T-cell (primary cell): Measurements from ENCODE around the gene KLF5. TPM values are rescaled to one million over a fixed set of nuclear protein-coding genes. Genes with fewer than 3 reads are reported as not detected.
"Not testable (repeated sequence)": the region's sequence is repeated elsewhere in the genome, so short reads cannot be mapped to it uniquely, and the experiment has no call there.

Experiments
- ATAC-seq, 4 experiments: fragments of 200-7000 bp in 3 of 4; fragments of 150-1000 bp in 1 of 4; cut with Tn5 transposase; replicated peaks in 1 of 4; 1 replicate in 3 of 4; 2 replicates in 1 of 4; pipeline ENCODE4 v1.10.0; 2021; ENCODE audit warnings: moderate library complexity in 3 of 4, mild to moderate bottlenecking in 2 of 4, moderate number of reproducible peaks in 1 of 4
- CTCF ChIA-PET, 2 donors: fragments of 300-600 bp; sonication (Branson Sonifier 250); formaldehyde crosslinking; loops; one replicate each; lab custom pipeline; 2022; ENCODE audit warnings: antibody characterized with exemption in 2 of 2; lab: Charles Lee
- POLR2A ChIA-PET, 2 donors: fragments of 300-600 bp; sonication (Branson Sonifier 250); formaldehyde crosslinking; loops; one replicate each; lab custom pipeline; 2022; ENCODE audit warnings: antibody characterized with exemption in 2 of 2; lab: Charles Lee
- DNase-seq, 35 experiments: peaks; one replicate each; pipeline versions ENCODE4 v3.0.0 to v3.0.0-alpha.2; 2013 to 2023
- H3K27ac ChIP-seq: one replicate; pipeline ENCODE4 v1.5.1; 2013; ENCODE audit warnings: low read length
- H3K27me3 ChIP-seq, 2 experiments: replicated peaks in 1 of 2; 1 replicate in 1 of 2; 2 replicates in 1 of 2; pipeline versions ENCODE4 v1.6.1 to v1.7.0; 2013; ENCODE audit warnings: low read length in 1 of 2, mixed read lengths in 1 of 2; ENCODE audit not compliant: control insufficient read depth in 2 of 2, insufficient read depth in 2 of 2; ENCODE audit errors: extremely low read depth in 1 of 2
- H3K36me3 ChIP-seq, 2 donors: 1 replicate in 1 of 2; 2 replicates in 1 of 2; pipeline versions ENCODE4 v1.6.1 to v1.7.0; 2013; ENCODE audit warnings: low read length in 1 of 2; ENCODE audit not compliant: control insufficient read depth in 2 of 2, insufficient read depth in 1 of 2; ENCODE audit errors: extremely low read depth in 1 of 2
- H3K4me1 ChIP-seq, 2 experiments: 1 replicate in 1 of 2; 2 replicates in 1 of 2; pipeline versions ENCODE4 v1.6.1 to v1.7.0; 2013; ENCODE audit warnings: low read length in 2 of 2, mixed read lengths in 1 of 2; ENCODE audit not compliant: insufficient read depth in 2 of 2, control insufficient read depth in 1 of 2; ENCODE audit errors: extremely low read depth in 1 of 2
- H3K4me3 ChIP-seq, 2 donors: 1 replicate in 1 of 2; 2 replicates in 1 of 2; pipeline versions ENCODE4 v1.5.1 to v1.7.0; 2013; ENCODE audit warnings: mild to moderate bottlenecking in 2 of 2, low read length in 1 of 2, moderate library complexity in 1 of 2; ENCODE audit not compliant: control insufficient read depth in 1 of 2; ENCODE audit errors: extremely low read depth in 1 of 2
- H3K9me3 ChIP-seq: 2 replicates; pipeline ENCODE4 v1.7.0; 2013
- H3K27ac Mint-ChIP-seq, 2 donors: one replicate each; pipeline ENCODE4 v1.8.0; 2020 to 2021; ENCODE audit warnings: mild to moderate bottlenecking in 2 of 2, mixed read lengths in 2 of 2
- H3K27me3 Mint-ChIP-seq, 2 donors: one replicate each; pipeline ENCODE4 v1.8.0; 2021 to 2022; ENCODE audit warnings: mixed read lengths in 2 of 2
- H3K36me3 Mint-ChIP-seq: one replicate; pipeline ENCODE4 v1.8.0; 2021; ENCODE audit warnings: mixed read lengths
- H3K4me1 Mint-ChIP-seq, 3 donors: one replicate each; pipeline ENCODE4 v1.8.0; 2020 to 2022; ENCODE audit warnings: mixed read lengths in 3 of 3, mild to moderate bottlenecking in 1 of 3
- H3K4me3 Mint-ChIP-seq, 3 donors: one replicate each; pipeline ENCODE4 v1.8.0; 2020 to 2022; ENCODE audit warnings: mild to moderate bottlenecking in 3 of 3, mixed read lengths in 3 of 3, moderate library complexity in 3 of 3
- H3K9me3 Mint-ChIP-seq, 3 donors: one replicate each; pipeline ENCODE4 v1.8.0; 2020 to 2022; ENCODE audit warnings: mixed read lengths in 3 of 3
- WGBS: methylation state at CpG from one replicate; pipeline ENCODE4 v1.1.5; 2013; ENCODE audit warnings: missing lambda C conversion rate; ENCODE audit not compliant: insufficient coverage; 5-methylcytosine and 5-hydroxymethylcytosine counted together
- total RNA-seq, 35 experiments: library from RNA in 6 of 35; stranded (reverse) in 6 of 35; fragments of 120-200 nt in 1 of 35; gene quantifications; one replicate each; pipeline versions ENCODE4 v1.2.1 to v1.2.4 and lab custom pipeline; 2013 to 2026

The KLF5 gene
- total RNA-seq, 5 donors from 2014 or later (not counting 1 experiment from before 2014, with no cell fraction given): 2.5 to 6.2 (median 4.3) TPM

DNA sequence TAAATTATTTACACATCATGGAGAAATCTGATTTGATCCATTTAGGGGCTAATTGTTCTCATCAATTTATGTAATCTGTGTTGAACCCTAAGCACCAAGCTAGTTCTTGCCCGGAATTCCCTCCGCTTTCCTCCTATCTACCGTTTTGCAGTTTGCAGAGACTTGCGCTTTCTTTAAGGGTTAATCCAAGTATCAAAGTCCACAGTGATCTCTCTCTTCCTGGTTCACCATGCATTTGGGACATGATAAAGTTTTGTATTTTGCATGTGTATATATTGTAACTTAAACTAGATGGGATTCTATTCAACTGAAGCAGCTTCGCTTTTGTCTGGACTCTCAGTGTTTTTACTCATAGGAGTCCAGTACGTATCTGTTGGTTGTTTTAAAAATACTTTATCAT is 13.8 kb upstream of the KLF5 start:
- H3K9me3 ChIP-seq: no peaks in the 10 kb centered on the region
- no peaks in the 10 kb centered on the region for H3K36me3 Mint-ChIP-seq
- no peak overlapping the region for H3K4me3 ChIP-seq
- no peak for ATAC-seq
- 100% methylated on average over 3 of the region's 6 CpGs for WGBS
- no peak overlapping the region for H3K4me3 Mint-ChIP-seq
- H3K27me3 ChIP-seq: peaks cover 0 to under 1% of the 10 kb centered on the region in 2 experiments
- no peaks in the 10 kb centered on the region for H3K4me1 Mint-ChIP-seq
- ChIA-PET CTCF (no interaction called here), POLR2A (no interaction called here)
- no peak overlapping the region for H3K27ac ChIP-seq
- no peak for DNase-seq
- no peaks in the 10 kb centered on the region for H3K36me3 ChIP-seq
- H3K9me3 Mint-ChIP-seq: no peaks in the 10 kb centered on the region
- no peaks in the 10 kb centered on the region for H3K4me1 ChIP-seq
- H3K27me3 Mint-ChIP-seq: peaks cover 0 to 4% of the 10 kb centered on the region in 2 donors
- H3K27ac Mint-ChIP-seq: no peak overlapping the region

DNA sequence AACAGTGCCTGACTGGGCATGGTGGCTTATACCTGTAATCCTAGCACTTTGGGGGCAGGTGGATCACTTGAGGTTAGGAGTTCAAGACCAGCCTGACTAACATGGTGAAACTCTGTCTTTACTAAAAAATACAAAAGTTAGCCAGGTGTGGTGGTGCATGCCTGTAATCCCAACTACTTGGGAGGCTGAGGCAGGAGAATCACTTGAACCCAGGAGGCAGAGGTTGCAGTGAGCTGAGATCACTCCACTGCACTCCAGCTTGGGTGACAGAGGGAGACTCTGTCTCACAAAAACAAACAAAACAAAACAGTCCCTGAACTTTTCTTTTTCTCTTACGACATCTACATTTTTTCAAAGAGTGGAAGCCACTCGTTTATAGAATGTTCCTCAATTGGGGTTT is 10.2 kb upstream of the KLF5 start:
- H3K36me3 ChIP-seq, H3K4me3 ChIP-seq, H3K27ac Mint-ChIP-seq, H3K27me3 Mint-ChIP-seq, H3K9me3 Mint-ChIP-seq, H3K4me1 ChIP-seq, H3K27ac ChIP-seq, DNase-seq, POLR2A ChIA-PET, H3K27me3 ChIP-seq, H3K4me1 Mint-ChIP-seq, H3K4me3 Mint-ChIP-seq, H3K36me3 Mint-ChIP-seq, CTCF ChIA-PET, ATAC-seq, H3K9me3 ChIP-seq: not testable (repeated sequence)
- WGBS: no CpG with 5 or more reads among the region's 2 CpGs

- H3K36me3 ChIP-seq: no peaks in the 10 kb centered on the region
- POLR2A ChIA-PET: no interaction called here
- WGBS: no CpG with 5 or more reads among the region's 5 CpGs
Measured at GRCh38 chr13:73054712-73055111, 4.1 kb upstream of the KLF5 start.

DNA sequence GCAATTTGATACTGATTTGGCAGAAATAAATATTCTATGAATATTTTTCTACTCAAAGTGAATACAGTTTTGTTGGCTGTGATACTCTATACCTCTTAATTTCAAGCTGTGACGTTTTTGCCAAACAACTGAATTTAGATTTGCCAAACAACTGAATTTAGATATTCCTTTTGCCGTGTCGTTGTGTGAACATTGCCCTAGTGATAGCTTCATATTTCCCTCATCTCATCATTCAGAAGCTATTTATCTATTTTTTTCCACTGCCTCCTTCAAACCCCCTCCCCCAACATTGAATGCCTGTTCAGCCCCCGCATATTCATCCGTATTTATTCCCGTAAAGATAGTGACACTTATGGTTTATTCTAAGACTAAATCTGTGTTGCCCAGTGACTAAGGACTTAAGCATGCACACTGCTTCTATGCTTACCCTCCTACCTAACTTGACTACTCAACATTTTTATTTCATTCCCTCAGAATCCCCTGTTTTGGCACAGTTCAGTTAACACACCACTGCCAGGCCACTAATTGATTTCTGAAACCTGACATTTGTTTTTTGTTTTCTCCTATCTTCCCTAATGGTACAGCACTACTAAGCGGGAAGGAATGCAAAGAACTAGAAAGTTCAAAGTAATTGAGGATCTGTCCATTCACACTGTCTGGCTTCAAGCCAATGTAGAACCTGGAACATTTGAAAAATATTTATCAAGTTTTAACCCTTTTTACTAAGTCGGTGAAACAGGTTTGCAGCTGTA is 2.8 kb upstream of the KLF5 start:
- Mint-ChIP-seq H3K9me3 (no peaks in the 10 kb centered on the region), H3K27me3 (peaks cover 19 to 40% of the 10 kb centered on the region in 2 donors), H3K36me3 (no peaks in the 10 kb centered on the region), H3K27ac (no peak overlapping the region), H3K4me1 (peaks cover 19 to 24% (median 21%) of the 10 kb centered on the region in 3 donors), H3K4me3 (no peak overlapping the region)
- ChIA-PET POLR2A (interaction anchor here in 1 of 2 donors (0.8 kb wide), 1 partner anchor 12 kb away, joined by 3 read pairs; no protein-coding TSS in a partner anchor), CTCF (no interaction called here)
- no peak overlapping the region for H3K4me3 ChIP-seq
- no peaks in the 10 kb centered on the region for H3K9me3 ChIP-seq
- DNase-seq (no peak), ATAC-seq (no peak)
- WGBS: 88% methylated on average over 5 of the region's 8 CpGs
- H3K27ac ChIP-seq: no peak overlapping the region
- H3K4me1 ChIP-seq: peaks cover 8 to 17% of the 10 kb centered on the region in 2 experiments
- peaks cover 0 to 12% of the 10 kb centered on the region in 2 experiments for H3K27me3 ChIP-seq
- H3K36me3 ChIP-seq: no peaks in the 10 kb centered on the region

More at GRCh38 chr13:73054712-73055111, 4.1 kb upstream of the KLF5 start:
- H3K4me1 ChIP-seq: peaks cover 7 to 10% of the 10 kb centered on the region in 2 experiments
- H3K4me1 Mint-ChIP-seq: peaks cover 8 to 13% (median 12%) of the 10 kb centered on the region in 3 donors
- peaks cover 0 to 10% of the 10 kb centered on the region in 2 experiments for H3K27me3 ChIP-seq
- H3K4me3 ChIP-seq: no peak overlapping the region
- no peaks in the 10 kb centered on the region for H3K36me3 Mint-ChIP-seq
- CTCF ChIA-PET: interaction anchor here in 1 of 2 donors (0.9 to 1.1 kb wide), 2 partner anchors 253 to 648 kb away, joined by 3 read pairs; no protein-coding TSS in a partner anchor
- no peak for ATAC-seq
- peaks cover 19 to 36% of the 10 kb centered on the region in 2 donors for H3K27me3 Mint-ChIP-seq
- no peak overlapping the region for H3K27ac Mint-ChIP-seq
- H3K9me3 Mint-ChIP-seq: no peaks in the 10 kb centered on the region
- DNase-seq: no peak
- no peak overlapping the region for H3K27ac ChIP-seq
- no peak overlapping the region for H3K4me3 Mint-ChIP-seq
- H3K9me3 ChIP-seq: no peaks in the 10 kb centered on the region

- ChIA-PET POLR2A (interaction anchor here in 1 of 2 donors (0.8 kb wide), 1 partner anchor 11 kb away, joined by 3 read pairs; no protein-coding TSS in a partner anchor), CTCF (no interaction called here)
- Mint-ChIP-seq H3K27me3 (peaks cover 19 to 40% of the 10 kb centered on the region in 2 donors), H3K9me3 (no peaks in the 10 kb centered on the region), H3K27ac (no peak overlapping the region), H3K4me3 (no peak overlapping the region), H3K36me3 (no peaks in the 10 kb centered on the region), H3K4me1 (peaks cover 19 to 25% (median 24%) of the 10 kb centered on the region in 3 donors)
- DNase-seq (no peak), ATAC-seq (no peak)
- peaks cover 0 to 12% of the 10 kb centered on the region in 2 experiments for H3K27me3 ChIP-seq
- no peaks in the 10 kb centered on the region for H3K36me3 ChIP-seq
- no peaks in the 10 kb centered on the region for H3K9me3 ChIP-seq
- no peak overlapping the region for H3K27ac ChIP-seq
- 100% methylated on average over 1 of the region's 4 CpGs for WGBS
- H3K4me1 ChIP-seq: peaks cover 8 to 17% of the 10 kb centered on the region in 2 experiments
- no peak overlapping the region for H3K4me3 ChIP-seq
Measured at GRCh38 chr13:73056565-73056962, 2.2 kb upstream of the KLF5 start.

DNA sequence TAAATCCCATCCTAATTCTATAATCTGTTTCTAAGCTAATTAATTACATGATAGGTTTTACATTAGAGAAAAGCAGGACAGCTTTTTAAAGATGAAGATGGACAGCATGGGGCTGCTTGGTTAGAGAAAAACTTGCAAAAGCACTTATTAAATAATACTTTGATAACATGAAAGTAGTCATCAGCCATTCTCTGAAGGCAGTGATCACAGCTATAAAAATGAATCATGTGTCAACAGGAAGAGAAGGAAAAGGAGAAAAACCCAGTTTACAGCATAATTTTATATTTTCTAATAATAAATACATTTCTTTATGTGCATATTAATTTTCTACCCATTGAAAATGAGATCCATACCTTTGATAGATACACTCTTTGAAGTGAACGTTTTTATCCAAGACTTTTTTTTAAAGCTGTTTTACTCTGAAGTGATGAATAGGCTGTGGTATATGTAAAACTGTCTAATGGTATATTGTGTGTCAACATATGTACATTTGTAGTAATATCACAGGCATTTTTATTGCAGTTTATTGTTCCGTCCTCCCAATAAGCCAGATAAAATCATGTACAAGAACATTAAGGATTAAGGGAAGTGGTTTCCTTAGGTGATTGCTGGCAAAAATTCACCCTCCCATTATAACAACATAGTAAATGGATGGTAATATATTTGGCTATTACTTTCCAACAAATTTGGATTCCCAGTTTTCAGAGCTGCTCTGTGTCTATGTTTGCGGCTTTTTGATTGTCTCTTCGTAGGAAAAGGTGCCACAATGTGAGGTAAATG is 1.3 kb upstream of the KLF5 start:
- Histone ChIP-seq H3K27me3 (peaks cover 0 to 7% of the 10 kb centered on the region in 2 experiments), H3K4me3 (no peak overlapping the region), H3K36me3 (no peaks in the 10 kb centered on the region), H3K4me1 (peaks cover 8 to 17% of the 10 kb centered on the region in 2 experiments), H3K27ac (no peak overlapping the region), H3K9me3 (no peaks in the 10 kb centered on the region)
- H3K9me3 Mint-ChIP-seq: no peaks in the 10 kb centered on the region
- H3K27ac Mint-ChIP-seq: no peak overlapping the region
- peak overlapping the region in 2 of 3 donors; percentile 86 to 91 for H3K4me3 Mint-ChIP-seq
- DNase-seq: no peak
- H3K36me3 Mint-ChIP-seq: peaks cover 4% of the 10 kb centered on the region
- ChIA-PET POLR2A (no interaction called here), CTCF (no interaction called here)
- peaks cover 19 to 40% of the 10 kb centered on the region in 2 donors for H3K27me3 Mint-ChIP-seq
- 100% methylated on average over 2 of the region's 4 CpGs for WGBS
- peaks cover 19 to 27% (median 24%) of the 10 kb centered on the region in 3 donors for H3K4me1 Mint-ChIP-seq
- ATAC-seq: no peak
